HG03565 (cell line): ENCODE results near the gene CABP7.

Source experiments
- ATAC-seq: cut with Tn5 transposase; IDR thresholded peaks from one replicate; pipeline ENCODE4 v1.9.1; 2021; ENCODE audit warnings: mild to moderate bottlenecking, moderate library complexity; ENCODE audit not compliant: unreplicated experiment

The CABP7 gene

GRCh38 chr22:29719899-29720645 lies at the start of gene CABP7:
TSS of gene CABP7 (plus strand) at chr22:29720003. CDS start at chr22:29720425, 422 bp downstream.
- ATAC-seq: no peak

GRCh38 chr22:29670626-29671025 lies 49.2 kb upstream of the CABP7 start:
- ATAC-seq: no peak

DNA sequence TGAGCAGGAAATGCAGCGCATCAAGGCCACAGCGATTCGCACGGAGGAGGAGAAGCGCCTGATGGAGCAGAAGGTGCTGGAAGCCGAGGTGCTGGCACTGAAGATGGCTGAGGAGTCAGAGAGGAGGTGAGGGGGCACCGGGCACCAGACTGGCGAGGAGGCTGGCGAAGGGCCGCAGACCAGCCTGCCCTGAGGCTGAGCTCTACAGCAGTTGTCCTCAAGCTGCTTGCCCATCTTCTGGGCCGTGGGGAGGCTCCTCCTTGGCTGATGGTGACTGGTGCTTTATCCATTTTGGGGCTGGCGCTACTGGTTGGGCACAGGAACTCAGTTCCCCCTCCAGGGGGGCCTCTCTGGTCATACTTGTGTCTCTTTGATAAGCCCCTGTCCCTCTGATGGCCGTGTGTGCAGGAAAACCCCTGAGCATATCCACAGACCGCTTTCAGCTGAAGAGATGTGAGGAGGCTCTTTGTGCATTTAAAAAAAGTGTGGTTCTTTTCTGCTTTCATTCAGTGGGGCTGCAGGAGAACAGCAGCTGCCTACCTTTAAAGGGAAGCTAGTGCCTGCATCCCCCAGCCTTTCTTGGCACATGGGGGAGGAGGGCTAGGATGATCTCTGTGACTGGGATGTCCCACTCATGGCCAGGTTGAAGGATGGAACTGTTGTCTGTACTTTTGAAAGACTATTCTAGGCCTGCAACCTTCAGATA lies 46.3 kb upstream of the CABP7 start:
- no peak for ATAC-seq

- no peak for ATAC-seq
Observed at GRCh38 chr22:29674121-29674520, 45.7 kb upstream of the CABP7 start.

- no peak for ATAC-seq
Observed at GRCh38 chr22:29679316-29679715, 40.5 kb upstream of the CABP7 start.

- ATAC-seq: no peak
Observed at GRCh38 chr22:29683536-29683935, 36.3 kb upstream of the CABP7 start.

DNA sequence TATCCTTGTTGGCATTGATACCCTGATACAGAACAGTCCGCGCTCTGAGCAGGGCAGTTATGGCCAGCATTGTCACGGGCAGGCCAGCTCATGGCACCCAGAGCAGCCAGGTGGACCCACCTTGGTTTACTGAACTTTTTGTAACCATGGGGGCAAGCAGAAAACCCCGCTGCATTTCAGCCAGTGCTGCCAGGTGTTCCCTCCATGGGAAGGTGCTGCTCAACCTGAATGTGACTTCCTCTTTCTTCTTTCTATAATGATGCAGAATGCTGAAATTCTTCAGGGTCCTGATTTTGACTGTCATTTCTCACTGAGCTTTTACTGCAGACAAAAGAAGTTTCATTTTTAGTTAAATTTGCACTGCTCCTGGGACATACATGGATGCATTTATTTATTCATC lies 35.6 kb upstream of the CABP7 start:
- ATAC-seq: no peak

- no peak for ATAC-seq
Observed at GRCh38 chr22:29689206-29689879, 30.5 kb upstream of the CABP7 start.

DNA sequence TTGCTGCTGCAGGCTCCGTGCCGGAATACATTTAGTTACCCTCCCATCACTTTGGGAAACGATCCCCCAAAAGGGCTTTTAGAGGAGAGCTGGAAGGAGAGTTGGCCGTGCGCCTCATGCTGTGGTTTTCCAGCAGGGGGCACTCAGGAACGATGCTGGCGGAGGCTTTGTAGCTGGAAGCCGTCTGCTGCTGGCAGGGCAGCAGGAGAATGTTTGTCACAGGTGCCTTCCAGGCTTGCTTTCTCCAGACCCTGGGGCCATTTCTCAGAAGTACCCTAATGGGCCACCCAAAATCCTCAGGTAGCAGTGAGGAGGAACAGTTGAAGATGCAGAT lies 30.0 kb upstream of the CABP7 start:
- no peak for ATAC-seq

- no peak for ATAC-seq
Observed at GRCh38 chr22:29690476-29690875, 29.3 kb upstream of the CABP7 start.

GRCh38 chr22:29691636-29692326 lies 28.0 kb upstream of the CABP7 start:
- ATAC-seq: no peak

DNA sequence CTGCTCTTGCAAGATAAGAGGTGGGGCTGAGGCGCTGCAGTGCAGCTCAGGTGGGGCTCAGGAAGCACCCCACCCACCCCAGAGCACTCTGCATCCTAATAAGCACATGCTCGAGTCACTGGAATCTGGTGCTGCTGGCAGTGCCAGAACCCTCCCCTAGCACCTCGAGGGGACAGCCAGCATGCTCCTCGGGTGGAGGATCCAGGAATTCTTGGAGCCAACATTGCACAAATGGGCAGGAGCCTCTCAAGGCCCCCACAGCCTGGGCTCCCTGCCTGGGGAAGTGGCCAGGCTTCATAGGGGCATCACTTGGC lies 27.5 kb upstream of the CABP7 start:
- ATAC-seq: no peak

DNA sequence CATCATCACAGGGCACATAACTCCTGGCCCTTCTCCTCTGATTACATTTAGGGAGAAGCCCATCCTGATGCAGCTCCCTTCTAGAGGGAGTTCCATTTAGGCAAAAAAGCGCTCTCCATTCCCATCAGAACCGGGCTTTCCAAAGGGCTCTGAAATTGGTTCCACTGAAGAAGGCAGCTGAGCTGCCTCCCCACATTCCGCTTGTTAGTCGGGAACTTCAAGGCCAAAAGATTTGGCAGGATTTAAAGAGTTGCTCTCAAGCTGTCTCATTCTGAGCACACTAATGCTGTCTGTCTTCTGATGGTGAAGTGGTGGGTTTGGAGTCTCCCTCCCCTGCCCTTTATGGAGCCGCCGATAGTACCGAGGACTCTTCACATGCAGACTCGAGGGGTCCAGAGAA lies 26.6 kb upstream of the CABP7 start:
- ATAC-seq: no peak

GRCh38 chr22:29693671-29694070 lies 26.1 kb upstream of the CABP7 start:
- ATAC-seq: no peak

GRCh38 chr22:29695129-29695926 lies 24.5 kb upstream of the CABP7 start:
- ATAC-seq: no peak

GRCh38 chr22:29697853-29698598 lies 21.8 kb upstream of the CABP7 start:
- no peak for ATAC-seq

DNA sequence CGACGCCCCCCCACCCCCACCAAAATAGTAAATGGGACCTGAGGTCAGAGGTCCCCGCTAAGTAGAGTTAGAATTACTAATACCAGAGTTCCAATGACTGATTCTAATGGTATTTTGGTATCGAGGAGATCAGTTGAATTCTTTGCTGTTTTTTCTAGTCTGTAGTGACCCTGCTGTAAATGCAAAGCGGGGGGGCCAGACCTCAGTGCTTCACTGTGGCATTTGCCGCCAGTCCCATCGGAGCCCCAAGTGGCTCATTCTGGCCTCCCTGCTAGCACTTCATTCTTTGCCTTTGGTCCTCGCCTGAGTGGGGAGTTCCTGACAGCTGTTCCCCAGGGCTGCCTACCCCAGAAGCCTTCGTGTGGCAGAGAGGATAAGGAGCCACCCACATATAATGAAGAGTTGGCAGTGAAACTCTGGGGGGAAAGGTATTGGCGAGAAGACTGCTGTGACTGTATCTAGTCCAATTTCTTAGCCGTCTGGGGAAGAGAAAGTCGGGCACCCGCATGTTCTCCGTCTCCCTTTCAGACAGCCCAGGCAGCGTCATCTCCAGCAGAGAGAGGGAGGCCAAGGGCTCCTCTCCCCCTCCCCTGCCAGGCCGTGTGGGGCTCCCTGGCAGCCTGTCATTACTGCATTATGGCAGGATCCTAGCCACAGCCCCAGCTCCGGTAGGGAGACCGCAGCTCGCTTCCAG lies 19.4 kb upstream of the CABP7 start:
- no peak for ATAC-seq

- ATAC-seq: no peak
Observed at GRCh38 chr22:29700900-29701154, 19.0 kb upstream of the CABP7 start.

DNA sequence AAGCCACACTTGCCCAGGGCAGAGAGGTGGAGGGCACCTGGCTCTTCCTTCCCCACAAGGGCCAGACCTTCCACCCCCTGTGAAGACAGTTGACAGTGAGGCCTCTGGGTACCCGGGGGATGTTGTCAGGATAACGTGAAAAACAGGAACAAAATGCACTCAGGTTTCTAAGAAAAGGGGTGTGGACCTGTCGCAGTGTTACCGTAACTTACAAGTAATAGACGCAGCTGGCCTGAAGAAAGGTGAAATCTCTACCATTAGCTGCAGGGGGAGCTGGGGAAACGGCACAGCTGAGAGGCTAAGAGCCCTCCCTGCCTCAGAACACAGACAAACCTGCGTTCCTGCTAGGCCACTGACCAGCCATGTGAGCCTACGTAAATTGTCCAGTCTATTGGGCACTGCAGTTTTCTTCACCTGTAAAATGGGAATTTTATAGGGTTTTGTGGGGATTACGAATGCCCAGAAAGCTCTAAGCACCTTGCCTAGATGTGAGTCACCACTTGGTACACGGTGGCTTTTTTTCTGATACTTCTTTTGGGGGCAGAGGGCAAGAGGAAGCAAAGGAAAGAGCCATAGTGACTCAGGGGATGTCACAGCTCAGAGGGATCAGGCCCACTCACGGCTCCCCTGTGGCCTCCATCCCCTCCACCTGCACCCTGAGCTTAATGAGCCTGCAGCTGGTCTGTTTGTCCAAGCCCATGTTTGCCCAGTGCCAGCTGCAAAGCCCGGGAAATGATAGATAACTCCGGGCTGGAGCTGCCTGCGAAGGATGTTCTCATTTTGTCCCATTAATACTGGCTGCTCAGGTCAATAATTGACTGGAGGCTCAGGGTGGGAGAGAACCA lies 18.4 kb upstream of the CABP7 start:
- ATAC-seq: no peak
